ENCODE results near the gene SOX18. TPM values are rescaled to one million over a fixed set of nuclear protein-coding genes. Genes with fewer than 3 reads are reported as not detected.

The SOX18 gene
- total and polyA plus RNA-seq, 2 of the 13 experiments (the other 11 are each of a cell fraction or from before 2014, with no cell fraction given), result 1.6 to 1.9 TPM

- TF ChIP-seq SRSF4 (IDR thresholded peaks at IDR 0.05; ENCODE audit: low read depth, low read length, poor library complexity, severe bottlenecking), result no peak
- no peak for TF ChIP-seq U2AF1 (optimal IDR thresholded peaks at IDR 0.05; ENCODE audit: low read depth, low read length)
- TF ChIP-seq SKI (IDR thresholded peaks at IDR 0.05; ENCODE audit: partially characterized antibody), result no peak
- 0 out of 2 replicates have a peak, but pooled peaks have one; percentile 6 for TF ChIP-seq RARA (CRISPR knock-in tag; IDR thresholded peaks at IDR 0.05)
- no peak for TF ChIP-seq RELA (CRISPR knock-in tag; IDR thresholded peaks at IDR 0.05)
- TF ChIP-seq ZNF800 (CRISPR knock-in tag; IDR thresholded peaks at IDR 0.05), result no peak
- TF ChIP-seq PBX3 (CRISPR knock-in tag; IDR thresholded peaks at IDR 0.05; ENCODE audit: borderline replicate concordance), result no peak
- TF ChIP-seq REPIN1 (CRISPR knock-in tag; IDR thresholded peaks at IDR 0.05; ENCODE audit: borderline replicate concordance, low read depth), result no peak
- TF ChIP-seq KLF16 (CRISPR knock-in tag; IDR thresholded peaks at IDR 0.05), result no peak
- no peak for TF ChIP-seq ZNF407 (CRISPR knock-in tag; IDR thresholded peaks at IDR 0.05; ENCODE audit: not compliant biosample characterization)
- TF ChIP-seq ZSCAN29 (CRISPR knock-in tag; conservative IDR thresholded peaks at IDR 0.05), result no peak
- TF ChIP-seq ZNF556 (CRISPR knock-in tag; IDR thresholded peaks at IDR 0.05; ENCODE audit: borderline replicate concordance), result no peak
- TF ChIP-seq POLR2A (IDR thresholded peaks at IDR 0.05; ENCODE audit: insufficient read depth in 1 of 2, low read depth in 2 of 2, low read length in 2 of 2), result no peak
- TF ChIP-seq ZBTB43 (CRISPR knock-in tag; conservative IDR thresholded peaks at IDR 0.05), result no peak
- TF ChIP-seq ZMAT5 (CRISPR knock-in tag; IDR thresholded peaks at IDR 0.05; ENCODE audit: borderline replicate concordance, low read depth), result no peak
- TF ChIP-seq ZNF234 (CRISPR knock-in tag; conservative IDR thresholded peaks at IDR 0.05), result no peak
- no peak for TF ChIP-seq ZFP36L2 (CRISPR knock-in tag; IDR thresholded peaks at IDR 0.05)
These were observed 32.2 kb upstream of the SOX18 start (continued) for GRCh38 chr20:64081624-64081964.

Measured in HepG2 (cell line).